Panc1 (cell line): ENCODE measurements around the gene MINDY4. TPM values are rescaled to one million over a fixed set of nuclear protein-coding genes. Genes with fewer than 3 reads are reported as not detected.

Experiments used
- ATAC-seq: fragments of 200-7000 bp; cut with Tn5 transposase; 2 replicates; pipeline ENCODE4 v1.9.1; 2020; ENCODE audit warnings: mild to moderate bottlenecking, moderate library complexity
- BruUV-seq: library from RNA; stranded (reverse); fragments of 400-500 nt; replicated peaks from 2 replicates; lab custom pipeline; 2021; lab: Mats Ljungman, UMichigan
- CTCF ChIA-PET: fragments of 300-600 bp; sonication (Branson Sonifier 250); formaldehyde crosslinking; loops from one replicate; lab custom pipeline; 2022; ENCODE audit warnings: antibody characterized with exemption; lab: Charles Lee
- POLR2A ChIA-PET: fragments of 300-600 bp; sonication (Branson Sonifier 250); formaldehyde crosslinking; loops from one replicate; lab custom pipeline; 2022; ENCODE audit warnings: antibody characterized with exemption; lab: Charles Lee
- DNase-seq: peaks from one replicate; pipeline ENCODE4 v3.0.0-alpha.2; 2010; ENCODE audit warnings: low read depth, low spot score
- H3K27ac ChIP-seq: 2 replicates; pipeline ENCODE4 v1.5.1; 2011; ENCODE audit warnings: mild to moderate bottlenecking, low read length, inconsistent platforms
- H3K27me3 ChIP-seq: fragments of 200-500 bp; sonication (Bioruptor generic); 2 replicates; pipeline ENCODE4 v1.6.0; 2014; ENCODE audit warnings: low read length, inconsistent platforms; ENCODE audit not compliant: control insufficient read depth, insufficient read depth
- H3K36me3 ChIP-seq: fragments of 200-500 bp; sonication (Bioruptor generic); 2 replicates; pipeline ENCODE4 v1.5.1; 2014; ENCODE audit warnings: inconsistent platforms, mild to moderate bottlenecking, low read length, moderate library complexity; ENCODE audit not compliant: control insufficient read depth, insufficient read depth
- H3K4me1 ChIP-seq: 2 replicates; pipeline ENCODE4 v1.5.1; 2011; ENCODE audit warnings: inconsistent platforms, mild to moderate bottlenecking, low read length, moderate library complexity; ENCODE audit not compliant: control insufficient read depth, insufficient read depth
- H3K4me3 ChIP-seq, 2 experiments: 2 replicates each; pipeline ENCODE4 v1.5.1; 2011 to 2012; ENCODE audit warnings: low read depth in 2 of 2, low read length in 2 of 2, mild to moderate bottlenecking in 2 of 2, inconsistent platforms in 1 of 2, moderate library complexity in 1 of 2
- H3K9me3 ChIP-seq: fragments of 200-500 bp; sonication (Bioruptor generic); 2 replicates; pipeline ENCODE4 v1.5.1; 2014; ENCODE audit warnings: low read depth, mild to moderate bottlenecking, inconsistent platforms, low read length, moderate library complexity; ENCODE audit not compliant: control insufficient read depth, insufficient read depth
- CTCF ChIP-seq: fragments of 450-650 bp; IDR thresholded peaks from 2 replicates; pipeline ENCODE4 v1.5.1; 2017; ENCODE audit warnings: mild to moderate bottlenecking
- POLR2AphosphoS5 ChIP-seq: IDR thresholded peaks from 2 replicates; pipeline ENCODE4 v1.6.1; 2012; ENCODE audit warnings: mild to moderate bottlenecking, low read depth, low read length, moderate library complexity
- REST ChIP-seq, 2 experiments: IDR thresholded peaks; 2 replicates each; pipeline ENCODE4 v1.6.1; 2011 to 2012; ENCODE audit warnings: low read depth in 2 of 2, control low read depth in 1 of 2, low read length in 1 of 2, mild to moderate bottlenecking in 1 of 2, moderate library complexity in 1 of 2; ENCODE audit not compliant: insufficient read depth in 1 of 2
- SIN3A ChIP-seq: IDR thresholded peaks from 2 replicates; pipeline ENCODE4 v1.6.1; 2012; ENCODE audit warnings: low read depth, mild to moderate bottlenecking, low read length, moderate library complexity, borderline replicate concordance; ENCODE audit not compliant: insufficient read depth
- TCF7L2 ChIP-seq: IDR thresholded peaks from 2 replicates; pipeline ENCODE4 v1.6.1; 2011; ENCODE audit warnings: mild to moderate bottlenecking, low read depth, low read length, inconsistent platforms
- in situ Hi-C: cut with HindIII; loops from 2 replicates; pipeline ENCODE4 v1.10.0; 2016; ENCODE audit warnings: low sequenced_read_pairs, low pct_unique_long_range_greater_than_20kb
- intact Hi-C: fragments of 100-400 bp; cut with micrococcal nuclease; formaldehyde crosslinking; loops from one replicate; pipeline ENCODE4 v1.10.0; 2022; ENCODE audit not compliant: unreplicated experiment
- total RNA-seq: library from RNA; stranded (reverse); gene quantifications from one replicate; pipeline ENCODE4 v1.2.1, GENCODE V29; 2021; ENCODE audit not compliant: unreplicated experiment

The MINDY4 gene
- total RNA-seq, 1 experiment from 2014 or later = 6.2 TPM

- in situ Hi-C loops (no loop called here), intact Hi-C loops (no loop called here)
- Histone ChIP-seq H3K4me3 (no peak overlapping the region), H3K27ac (no peak overlapping the region), H3K27me3 (peaks cover 3% of the 10 kb centered on the region; the same call in 1 of the 2 replicates), H3K9me3 (no peaks in the 10 kb centered on the region), H3K4me1 (no peaks in the 10 kb centered on the region), H3K36me3 (no peaks in the 10 kb centered on the region)
- BruUV-seq = no TSS peak
- ChIA-PET POLR2A (no interaction called here), CTCF (interaction anchor here (0.6 kb wide), 1 partner anchor 124 kb away, joined by 9 read pairs; no protein-coding TSS in a partner anchor)
- ATAC-seq (no peak), DNase-seq (no peak)
- TF ChIP-seq SIN3A = no peak
- no peak for TF ChIP-seq TCF7L2
- TF ChIP-seq POLR2AphosphoS5 = no peak
- no peak for TF ChIP-seq REST (IDR thresholded peaks at IDR 0.05; ENCODE audit: insufficient read depth in 1 of 2, low read depth in 2 of 2, low read length in 1 of 2)
- no peak for TF ChIP-seq CTCF
These were observed 25.8 kb upstream of the MINDY4 start for GRCh38 chr7:30745261-30745941.

GRCh38 chr7:30750010-30750409 is 21.2 kb upstream of the MINDY4 start:
- Histone ChIP-seq H3K4me3 (no peak overlapping the region), H3K4me1 (no peaks in the 10 kb centered on the region), H3K36me3 (no peaks in the 10 kb centered on the region), H3K27me3 (peaks cover 3% of the 10 kb centered on the region; the same call in 1 of the 2 replicates), H3K27ac (no peak overlapping the region), H3K9me3 (no peaks in the 10 kb centered on the region)
- no peak for TF ChIP-seq REST (IDR thresholded peaks at IDR 0.05; ENCODE audit: insufficient read depth in 1 of 2, low read depth in 2 of 2, low read length in 1 of 2)
- TF ChIP-seq CTCF = no peak
- TF ChIP-seq TCF7L2 = no peak
- no peak for TF ChIP-seq POLR2AphosphoS5
- TF ChIP-seq SIN3A = no peak
- CTCF ChIA-PET = no interaction called here
- in situ Hi-C loops (no loop called here), intact Hi-C loops (no loop called here)
- POLR2A ChIA-PET = no interaction called here
- ATAC-seq = no peak
- no TSS peak for BruUV-seq
- no peak for DNase-seq
